ENCODE results near the gene SBF2.
"Not testable (repeated sequence)": the region's sequence is repeated elsewhere in the genome, so short reads cannot be mapped to it uniquely, and the experiment has no call there.

- TF ChIP-seq POLR2A, CTCF (IDR thresholded peaks at IDR 0.05): not testable (repeated sequence)
Measured at GRCh38 chr11:9945680-9946079, 348.3 kb downstream of the SBF2 start.
